A549 (cell line): ENCODE results near the gene OR2M2. TPM values are rescaled to one million over a fixed set of nuclear protein-coding genes. Genes with fewer than 3 reads are reported as not detected.

Source experiments
- ATAC-seq, 2 experiments: fragments of 200-7000 bp in 1 of 2; fragments of >200 bp in 1 of 2; cut with Nextera tagmentation in 1 of 2; cut with Tn5 transposase in 1 of 2; 3 replicates each; pipeline versions ENCODE4 v1.8.0 to v1.9.1; 2018 to 2020; ENCODE audit warnings: mild to moderate bottlenecking in 1 of 2, moderate library complexity in 1 of 2
- CTCF ChIA-PET: fragments of 300-600 bp; sonication (Branson Sonifier 250); formaldehyde crosslinking; extraction: SDS; loops from one replicate; lab custom pipeline; 2021; ENCODE audit warnings: antibody characterized with exemption, inconsistent platforms; lab: Yijun Ruan, JAX
- POLR2A ChIA-PET: fragments of 350-600 bp; formaldehyde crosslinking; extraction: SDS; loops from one replicate; lab custom pipeline; 2021; ENCODE audit warnings: antibody characterized with exemption, inconsistent platforms; lab: Yijun Ruan, JAX
- DNase-seq, 2 experiments: peaks; one replicate each; pipeline versions ENCODE4 v3.0.0 to v3.0.0-alpha.2; 2011 to 2016; ENCODE audit warnings: low read depth in 1 of 2, low spot score in 1 of 2
- FAIRE-seq: peaks from 2 replicates; lab custom pipeline; 2011; peaks lifted over from hg19 to GRCh38; lab: Jason Lieb, UNC
- H3K27ac ChIP-seq, 2 experiments: fragments of >200 bp; sonication (Bioruptor Twin); formaldehyde crosslinking; 3 replicates each; pipeline ENCODE4 v1.5.1; 2016 to 2017
- H3K4me1 ChIP-seq: fragments of >200 bp; sonication (Bioruptor Twin); formaldehyde crosslinking; 3 replicates; pipeline ENCODE4 v1.6.1; 2016
- H3K4me2 ChIP-seq: fragments of >200 bp; sonication (Bioruptor Twin); formaldehyde crosslinking; 3 replicates; pipeline ENCODE4 v1.6.1; 2016
- H3K4me3 ChIP-seq: fragments of >200 bp; sonication (Bioruptor Twin); formaldehyde crosslinking; 3 replicates; pipeline ENCODE4 v1.5.1; 2016
- H3K9me3 ChIP-seq: fragments of >200 bp; sonication (Bioruptor Twin); formaldehyde crosslinking; 3 replicates; pipeline ENCODE4 v1.6.1; 2016
- ATOH8 ChIP-seq: fragments of 250-450 bp; sonication (Bioruptor Pico); IDR thresholded peaks from 2 replicates; pipeline ENCODE4 v1.5.0; 2020; ENCODE audit warnings: low read depth, mild to moderate bottlenecking, moderate library complexity
- CEBPB ChIP-seq, 2 experiments: fragments of >200 bp in 1 of 2; sonication (Bioruptor Twin) in 1 of 2; formaldehyde crosslinking in 1 of 2; IDR thresholded peaks; 2 replicates each; pipeline ENCODE4 v1.6.1; 2012 to 2016
- ESRRA ChIP-seq: fragments of 150-350 bp; IDR thresholded peaks from 2 replicates; pipeline ENCODE4 v1.6.1; 2014; ENCODE audit warnings: mild to moderate bottlenecking, low read length, borderline replicate concordance
- FOSB ChIP-seq: fragments of 250-450 bp; sonication (Bioruptor Pico); IDR thresholded peaks from 2 replicates; pipeline ENCODE4 v1.5.0; 2020; ENCODE audit warnings: mild to moderate bottlenecking, moderate library complexity
- HDAC2 ChIP-seq: fragments of 200-600 bp; sonication (generic); IDR thresholded peaks from 2 replicates; pipeline ENCODE4 v1.6.1; 2016
- HOXA7 ChIP-seq: fragments of 250-450 bp; sonication (Bioruptor Pico); IDR thresholded peaks from 2 replicates; pipeline ENCODE4 v1.5.0; 2020; ENCODE audit warnings: mild to moderate bottlenecking, moderate library complexity
- HOXB5 ChIP-seq: fragments of 250-450 bp; sonication (Bioruptor Pico); IDR thresholded peaks from 2 replicates; pipeline ENCODE4 v1.5.0; 2020; ENCODE audit warnings: mild to moderate bottlenecking, moderate library complexity
- MAFK ChIP-seq: fragments of 450-650 bp; IDR thresholded peaks from 2 replicates; pipeline ENCODE4 v1.6.1; 2014; ENCODE audit not compliant: partially characterized antibody
- PBX3 ChIP-seq: IDR thresholded peaks from 2 replicates; pipeline ENCODE4 v1.6.1; 2012
- POLR2AphosphoS2 ChIP-seq: conservative IDR thresholded peaks from 2 replicates; pipeline ENCODE4 v1.6.1; 2012; ENCODE audit warnings: low read length, improper control_type of control experiment, inconsistent platforms
- RAD21 ChIP-seq, 2 experiments: fragments of >200 bp in 1 of 2; sonication (Bioruptor Twin) in 1 of 2; formaldehyde crosslinking in 1 of 2; IDR thresholded peaks in 1 of 2; conservative IDR thresholded peaks in 1 of 2; 2 replicates in 1 of 2; 3 replicates in 1 of 2; pipeline ENCODE4 v1.6.1; 2012 to 2018; ENCODE audit warnings: inconsistent platforms in 1 of 2
- RFX5 ChIP-seq: fragments of 450-650 bp; IDR thresholded peaks from 2 replicates; pipeline ENCODE4 v1.7.1; 2014; ENCODE audit warnings: antibody characterized with exemption, mild to moderate bottlenecking, moderate library complexity
- SMC3 ChIP-seq: fragments of >200 bp; sonication (Bioruptor Twin); formaldehyde crosslinking; IDR thresholded peaks from 3 replicates; pipeline ENCODE4 v1.6.1; 2018; ENCODE audit warnings: inconsistent platforms
- ZC3H11A ChIP-seq: fragments of 450-650 bp; IDR thresholded peaks from 2 replicates; pipeline ENCODE4 v1.6.1; 2014; ENCODE audit warnings: antibody characterized with exemption, mild to moderate bottlenecking
- ZNF302 ChIP-seq: fragments of 250-450 bp; sonication (Bioruptor Pico); IDR thresholded peaks from 2 replicates; pipeline ENCODE4 v1.9.0; 2021; ENCODE audit warnings: inconsistent platforms, mild to moderate bottlenecking, moderate library complexity
- WGBS: methylation state at CpG from one replicate; pipeline ENCODE4 v1.1.6; 2017; ENCODE audit errors: missing lambda C conversion rate; 5-methylcytosine and 5-hydroxymethylcytosine counted together
- polyA plus RNA-seq, 4 experiments: library from polyadenylated mRNA; depleted of rRNA in 3 of 4; stranded (reverse); fragments of >200 nt; fragmentation: RNase III in 1 of 4; extraction: RNeasy Plus Mini Kit Qiagen cat#74134 plus additional on column Dnase treatment in 1 of 4; gene quantifications; 2 replicates in 3 of 4; 3 replicates in 1 of 4; pipeline ENCODE4 v1.2.3, GENCODE V29; 2011 to 2017
- TF ChIP-seq, protein P1 (sequence below): fragments of >200 bp; sonication (Bioruptor Twin); formaldehyde crosslinking; IDR thresholded peaks from 3 replicates; pipeline ENCODE4 v1.5.1; 2016

OR2M2 gene
- polyA plus RNA-seq, 2 of the 4 experiments (the other 2 are of a cell fraction): not detected

DNA sequence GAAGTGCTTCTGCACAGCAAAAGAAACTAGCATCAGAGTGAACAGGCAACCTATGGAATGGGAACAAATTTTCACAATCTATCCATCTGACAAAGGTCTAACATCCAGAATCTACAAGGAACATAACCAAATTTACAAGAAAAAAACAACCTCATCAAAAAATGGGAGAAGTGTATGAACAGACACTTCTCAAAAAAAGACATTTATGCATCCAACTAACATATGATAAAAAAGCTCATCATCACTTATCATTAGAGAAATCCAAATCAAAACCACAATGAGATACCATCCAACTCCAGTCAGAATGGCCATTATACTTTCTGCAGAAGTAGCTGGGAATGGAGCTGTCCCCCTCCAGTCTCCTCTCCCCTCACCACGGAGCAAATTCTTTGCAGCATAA lies 19.5 kb downstream of the OR2M2 start (continued):
- no peak for TF ChIP-seq FOSB (CRISPR knock-in tag)
- TF ChIP-seq RAD21 (conservative IDR thresholded peaks at IDR 0.05 in 1 of 2, IDR thresholded peaks at IDR 0.05 in 1 of 2): no peak
- TF ChIP-seq PBX3: no peak
- TF ChIP-seq HOXA7: no peak
- TF ChIP-seq HOXB5: no peak
- no peak for TF ChIP-seq MAFK
- no peak for TF ChIP-seq HDAC2

- ATAC-seq (no peak), DNase-seq (no peak), FAIRE-seq (no peak)
- TF ChIP-seq MAFK (no peak), RAD21 (conservative IDR thresholded peaks at IDR 0.05 in 1 of 2, IDR thresholded peaks at IDR 0.05 in 1 of 2) (no peak), ESRRA (no peak), RFX5 (no peak), ZC3H11A (no peak)
- TF ChIP-seq, protein P1, sequence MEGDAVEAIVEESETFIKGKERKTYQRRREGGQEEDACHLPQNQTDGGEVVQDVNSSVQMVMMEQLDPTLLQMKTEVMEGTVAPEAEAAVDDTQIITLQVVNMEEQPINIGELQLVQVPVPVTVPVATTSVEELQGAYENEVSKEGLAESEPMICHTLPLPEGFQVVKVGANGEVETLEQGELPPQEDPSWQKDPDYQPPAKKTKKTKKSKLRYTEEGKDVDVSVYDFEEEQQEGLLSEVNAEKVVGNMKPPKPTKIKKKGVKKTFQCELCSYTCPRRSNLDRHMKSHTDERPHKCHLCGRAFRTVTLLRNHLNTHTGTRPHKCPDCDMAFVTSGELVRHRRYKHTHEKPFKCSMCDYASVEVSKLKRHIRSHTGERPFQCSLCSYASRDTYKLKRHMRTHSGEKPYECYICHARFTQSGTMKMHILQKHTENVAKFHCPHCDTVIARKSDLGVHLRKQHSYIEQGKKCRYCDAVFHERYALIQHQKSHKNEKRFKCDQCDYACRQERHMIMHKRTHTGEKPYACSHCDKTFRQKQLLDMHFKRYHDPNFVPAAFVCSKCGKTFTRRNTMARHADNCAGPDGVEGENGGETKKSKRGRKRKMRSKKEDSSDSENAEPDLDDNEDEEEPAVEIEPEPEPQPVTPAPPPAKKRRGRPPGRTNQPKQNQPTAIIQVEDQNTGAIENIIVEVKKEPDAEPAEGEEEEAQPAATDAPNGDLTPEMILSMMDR: no peak
- H3K27ac ChIP-seq: no peak within 1 kb of the TSS
- ChIA-PET CTCF (no interaction called here), POLR2A (no interaction called here)
- H3K9me3 ChIP-seq: no peaks in the 10 kb centered on the region; the same call in 2 of the 3 replicates
- under 1% methylated on average over 4 of the region's 4 CpGs for WGBS
- no peak within 1 kb of the TSS for H3K4me3 ChIP-seq
- no peak within 1 kb of the TSS for H3K4me2 ChIP-seq
- H3K4me1 ChIP-seq: no peaks in the 10 kb centered on the region
Measured at GRCh38 chr1:248196965-248197364, 22.3 kb downstream of the OR2M2 start, which contains the start of gene OR2M3. Gene OR2M3, plus strand, starts transcription at chr1:248197265. Its CDS starts 5,803 bp downstream, at chr1:248203068.

GRCh38 chr1:248215880-248216279 lies 41.3 kb downstream of the OR2M2 start:
- ChIA-PET CTCF (no interaction called here), POLR2A (no interaction called here)
- Histone ChIP-seq H3K4me1 (no peaks in the 10 kb centered on the region), H3K9me3 (0 out of 3 replicates have a peak, but pooled peaks cover 8% of the 10 kb centered on the region), H3K4me2 (no peak overlapping the region), H3K27ac (no peak overlapping the region), H3K4me3 (no peak overlapping the region)
- TF ChIP-seq POLR2AphosphoS2: no peak
- peak; percentile 77 for TF ChIP-seq MAFK
- ATAC-seq: no peak
- FAIRE-seq: no peak
- no peak for DNase-seq
- WGBS: 55% methylated on average over 1 of the region's 1 CpG

- no peak for ATAC-seq
- POLR2A ChIA-PET: no interaction called here
- no peak overlapping the region for H3K4me2 ChIP-seq
- no peak for DNase-seq
- TF ChIP-seq SMC3 (no peak), FOSB (CRISPR knock-in tag) (no peak), ATOH8 (CRISPR knock-in tag) (no peak), CEBPB (IDR thresholded peaks at IDR 0.05) (no peak), ZNF302 (no peak)
- WGBS: 4% methylated on average over 1 of the region's 1 CpG
- no peaks in the 10 kb centered on the region for H3K4me1 ChIP-seq
- FAIRE-seq: no peak
- H3K27ac ChIP-seq: no peak overlapping the region
- CTCF ChIA-PET: no interaction called here
- H3K4me3 ChIP-seq: no peak overlapping the region
- peaks cover 8% of the 10 kb centered on the region; the same call in 1 of the 3 replicates for H3K9me3 ChIP-seq
Measured at GRCh38 chr1:248225537-248225936, 50.9 kb downstream of the OR2M2 start.
